ENCODE results near the gene TAOK3. TPM values are rescaled to one million over a fixed set of nuclear protein-coding genes. Genes with fewer than 3 reads are reported as not detected.
"Not testable (repeated sequence)": the region's sequence is repeated elsewhere in the genome, so short reads cannot be mapped to it uniquely, and the experiment has no call there.

TAOK3 gene
- total and polyA plus RNA-seq, 12 donors: 8.4 to 29.8 (median 21.2) TPM

DNA sequence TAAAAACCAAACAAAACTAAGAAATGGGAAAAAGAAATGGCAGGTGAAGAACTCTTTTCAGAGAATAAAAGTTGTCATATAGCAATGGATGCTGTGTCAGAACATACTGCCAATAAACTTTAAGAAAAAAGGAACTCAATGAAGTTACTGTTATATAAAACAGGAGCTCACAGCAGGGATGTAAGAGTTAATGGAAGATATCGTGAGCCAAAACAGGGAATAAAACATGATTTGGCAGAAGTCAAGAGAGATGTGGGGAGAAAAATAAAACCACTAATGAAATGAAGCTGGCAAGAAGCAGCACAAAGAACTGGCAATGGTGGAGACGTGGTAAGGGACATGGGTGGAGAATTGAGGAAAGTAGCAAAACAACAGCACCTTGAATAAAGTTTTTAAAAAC, 61.0 kb downstream of the TAOK3 start:
- ATAC-seq: no peak
- no peak for DNase-seq
- intact Hi-C loops (cut with DNase I): loop anchor here in 1 of 10 donors (5.0 kb wide), 1 partner anchor 1046 kb away; no protein-coding TSS in a partner anchor
- H3K27ac ChIP-seq: no peak overlapping the region
- H3K4me1 ChIP-seq: peaks cover 0 to 47% (median 21%) of the 10 kb centered on the region in 9 donors
- no peaks in the 10 kb centered on the region for H3K9me3 ChIP-seq
- TF ChIP-seq, protein P1, sequence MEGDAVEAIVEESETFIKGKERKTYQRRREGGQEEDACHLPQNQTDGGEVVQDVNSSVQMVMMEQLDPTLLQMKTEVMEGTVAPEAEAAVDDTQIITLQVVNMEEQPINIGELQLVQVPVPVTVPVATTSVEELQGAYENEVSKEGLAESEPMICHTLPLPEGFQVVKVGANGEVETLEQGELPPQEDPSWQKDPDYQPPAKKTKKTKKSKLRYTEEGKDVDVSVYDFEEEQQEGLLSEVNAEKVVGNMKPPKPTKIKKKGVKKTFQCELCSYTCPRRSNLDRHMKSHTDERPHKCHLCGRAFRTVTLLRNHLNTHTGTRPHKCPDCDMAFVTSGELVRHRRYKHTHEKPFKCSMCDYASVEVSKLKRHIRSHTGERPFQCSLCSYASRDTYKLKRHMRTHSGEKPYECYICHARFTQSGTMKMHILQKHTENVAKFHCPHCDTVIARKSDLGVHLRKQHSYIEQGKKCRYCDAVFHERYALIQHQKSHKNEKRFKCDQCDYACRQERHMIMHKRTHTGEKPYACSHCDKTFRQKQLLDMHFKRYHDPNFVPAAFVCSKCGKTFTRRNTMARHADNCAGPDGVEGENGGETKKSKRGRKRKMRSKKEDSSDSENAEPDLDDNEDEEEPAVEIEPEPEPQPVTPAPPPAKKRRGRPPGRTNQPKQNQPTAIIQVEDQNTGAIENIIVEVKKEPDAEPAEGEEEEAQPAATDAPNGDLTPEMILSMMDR (IDR thresholded peaks at IDR 0.05): no peak
- no peaks in the 10 kb centered on the region for H3K27me3 ChIP-seq
- H3K4me3 ChIP-seq: no peak overlapping the region
- WGBS, 2 donors: 42 to 45% methylated on average over 2 of the region's 2 CpGs
- H3K36me3 ChIP-seq: no peaks in the 10 kb centered on the region

DNA sequence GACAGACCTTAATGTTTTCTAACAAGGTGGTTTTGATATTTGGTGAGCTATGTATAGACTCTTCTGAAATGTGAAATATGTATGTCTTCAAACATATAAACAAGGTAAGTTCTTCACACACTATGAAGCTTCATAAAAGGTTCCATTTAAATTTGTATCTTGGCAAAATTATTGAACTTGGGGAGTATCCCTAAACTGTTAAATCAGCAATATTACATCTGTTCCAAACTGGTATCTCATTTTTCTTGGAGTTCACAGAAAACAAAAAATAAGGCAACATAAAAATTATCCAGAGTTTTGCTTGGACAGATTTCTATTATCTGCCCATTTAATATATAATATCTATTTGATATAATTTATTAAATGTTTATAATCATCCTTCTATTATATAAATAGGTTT, 62.4 kb downstream of the TAOK3 start:
- Histone ChIP-seq H3K27me3 (no peaks in the 10 kb centered on the region), H3K27ac (no peak overlapping the region), H3K4me1 (peaks cover 0 to 40% (median 20%) of the 10 kb centered on the region in 9 donors), H3K9me3 (no peaks in the 10 kb centered on the region), H3K36me3 (no peaks in the 10 kb centered on the region), H3K4me3 (no peak overlapping the region)
- ATAC-seq (no peak), DNase-seq (no peak)
- intact Hi-C loops (cut with DNase I): loop anchor here in 1 of 10 donors (5.0 kb wide), 1 partner anchor 1047 kb away; no protein-coding TSS in a partner anchor
- TF ChIP-seq, protein P1 (IDR thresholded peaks at IDR 0.05): no peak

DNA sequence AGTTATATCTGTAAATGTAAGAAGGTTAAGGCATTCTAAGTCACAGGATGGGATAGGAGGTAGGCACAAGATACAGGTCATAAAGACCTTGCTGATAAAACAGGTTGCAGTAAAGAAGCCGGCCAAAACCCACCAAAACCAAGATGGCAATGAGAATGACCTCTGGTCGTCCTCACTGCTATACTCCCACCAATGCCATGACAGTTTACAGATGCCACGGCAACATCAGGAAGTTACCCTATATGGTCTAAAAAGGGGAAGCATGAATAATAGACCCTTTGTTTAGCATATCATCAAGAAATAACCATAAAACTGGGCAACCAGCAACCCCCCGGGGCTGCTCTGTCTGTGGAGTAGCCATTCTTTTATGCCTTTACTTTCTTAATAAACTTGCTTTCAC, 64.7 kb downstream of the TAOK3 start:
- H3K27ac ChIP-seq: peak overlapping the region in 4 of 10 donors; percentile 10 to 73 (median 29)
- H3K27me3 ChIP-seq, H3K36me3 ChIP-seq, DNase-seq, ATAC-seq, H3K9me3 ChIP-seq: not testable (repeated sequence)
- intact Hi-C loops (cut with DNase I): loop anchor here in 5 of 10 donors (5.0 to 10.0 kb wide), 4 partner anchors 47 to 67 kb away; partner anchors contain the start of genes TAOK3 (in 3 of the 5) and SUDS3 (in 2 of the 5)
- H3K4me1 ChIP-seq: peaks cover 0 to 45% (median 20%) of the 10 kb centered on the region in 9 donors
- 72 to 82% methylated on average over 4 of the region's 4 CpGs for WGBS, 2 donors
- H3K4me3 ChIP-seq: peak overlapping the region in 2 of 10 donors; percentile 15 to 31

DNA sequence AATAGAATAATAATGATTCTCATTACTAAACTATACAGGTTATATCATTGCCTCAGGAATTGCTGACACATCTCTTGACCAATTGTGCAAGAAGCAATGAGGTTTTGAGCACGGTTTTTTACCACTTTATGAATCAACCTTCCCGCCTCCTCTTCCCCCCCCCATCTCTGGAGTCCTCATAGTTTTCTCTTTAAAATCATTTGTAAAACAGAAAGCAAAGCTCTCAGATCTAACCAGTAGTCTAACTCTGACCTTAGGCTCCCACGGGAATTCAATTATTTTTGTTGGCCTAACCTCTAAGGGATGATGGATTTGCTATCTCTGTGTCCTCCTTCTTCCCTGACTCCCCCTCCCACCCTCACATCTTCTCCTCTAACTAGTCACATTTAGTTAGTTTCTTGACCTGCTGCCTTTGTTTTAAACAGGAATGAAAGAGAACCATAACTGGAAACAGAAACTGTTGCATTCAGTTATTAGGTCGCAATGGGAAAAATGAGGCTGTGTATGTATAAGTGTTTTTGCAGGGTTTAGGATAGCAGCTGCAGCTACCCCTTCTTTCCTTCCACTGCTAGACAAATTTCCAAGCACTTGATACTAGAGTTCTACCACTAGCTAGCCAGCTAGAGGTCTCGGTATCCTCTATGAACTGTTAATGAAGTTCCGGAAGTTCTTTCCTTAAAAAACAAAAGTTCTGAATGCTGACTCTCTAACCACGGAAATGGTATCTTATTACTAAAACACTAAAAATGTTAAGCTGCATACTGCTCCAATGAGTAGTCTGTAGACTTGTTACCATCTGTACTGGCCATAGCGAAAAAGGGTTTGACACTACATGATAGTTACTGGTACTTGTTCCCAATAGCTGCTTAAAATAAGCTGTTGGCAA, 65.4 kb downstream of the TAOK3 start:
- DNase-seq: peak in 1 of 2 donors; percentile 53
- no peaks in the 10 kb centered on the region for H3K36me3 ChIP-seq
- WGBS, 2 donors: 63 to 67% methylated on average over 8 of the region's 8 CpGs
- TF ChIP-seq, protein P1 (IDR thresholded peaks at IDR 0.05): no peak
- peak in 7 of 8 donors; percentile 46 to 80 (median 72) for ATAC-seq
- intact Hi-C loops (cut with DNase I): loop anchor here in 5 of 10 donors (5.0 to 10.0 kb wide), 4 partner anchors 47 to 67 kb away; partner anchors contain the start of genes TAOK3 (in 3 of the 5) and SUDS3 (in 2 of the 5)
- H3K27me3 ChIP-seq: no peaks in the 10 kb centered on the region
- H3K4me1 ChIP-seq: peaks cover 0 to 41% (median 15%) of the 10 kb centered on the region in 9 donors
- no peaks in the 10 kb centered on the region for H3K9me3 ChIP-seq
- H3K4me3 ChIP-seq: peak overlapping the region in 6 of 10 donors; percentile 15 to 31 (median 22)
- peak overlapping the region in 4 of 10 donors; percentile 10 to 73 (median 29) for H3K27ac ChIP-seq
